Erythroblast (primary cell): ENCODE measurements around the gene MDGA2.

ENCODE experiments used
- DNase-seq, 2 experiments: peaks; one replicate each; lab custom pipeline; 2025; lab: John Stamatoyannopoulos, UW
- GATA1 ChIP-seq: IDR thresholded peaks from 2 replicates; pipeline ENCODE4 v1.6.1; 2011; ENCODE audit warnings: low read depth, mild to moderate bottlenecking, control low read depth, low read length, moderate library complexity
- POLR2A ChIP-seq: IDR thresholded peaks from 2 replicates; pipeline ENCODE4 v1.6.1; 2011; ENCODE audit warnings: mild to moderate bottlenecking, low read length

Gene MDGA2

DNA sequence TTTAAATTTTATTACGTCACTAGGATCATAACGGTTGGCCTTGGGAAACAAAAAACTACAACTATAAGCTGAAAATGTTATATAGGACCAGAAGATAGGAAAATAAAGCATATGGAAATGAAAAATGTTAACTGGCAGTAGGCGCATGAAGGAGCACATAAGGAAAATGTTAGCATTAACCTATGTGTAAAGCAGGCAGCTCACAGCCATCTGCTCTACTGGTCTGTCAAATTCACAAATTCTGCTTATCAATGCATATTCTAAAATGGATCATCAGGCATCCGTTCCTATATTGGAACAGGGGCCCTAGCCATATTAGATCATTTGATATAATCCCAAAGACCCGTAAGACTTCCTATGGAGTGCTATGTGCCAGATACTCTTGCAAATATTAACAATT is 263.9 kb downstream of the MDGA2 start:
- DNase-seq: no peak
- TF ChIP-seq POLR2A (no peak), GATA1 (no peak)

DNA sequence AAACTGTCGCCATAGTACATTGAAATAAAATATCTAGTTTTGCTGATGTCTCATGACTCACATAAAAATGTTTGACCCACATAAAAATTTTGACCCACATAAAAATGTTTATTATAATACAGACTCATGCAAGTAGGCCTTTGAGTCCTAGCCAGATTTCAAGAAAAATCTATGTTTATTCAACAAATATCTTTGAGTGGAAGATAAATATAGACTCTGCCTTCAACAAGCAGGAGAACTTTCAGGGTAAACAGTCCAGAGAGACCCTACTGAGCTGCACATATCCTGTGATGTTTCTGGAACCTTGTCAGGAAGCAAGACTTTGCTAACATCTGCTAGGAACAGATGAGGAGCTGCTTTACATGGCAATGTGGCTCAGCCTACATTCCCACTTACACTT is 283.1 kb downstream of the MDGA2 start:
- TF ChIP-seq POLR2A (no peak), GATA1 (no peak)
- DNase-seq: no peak

DNA sequence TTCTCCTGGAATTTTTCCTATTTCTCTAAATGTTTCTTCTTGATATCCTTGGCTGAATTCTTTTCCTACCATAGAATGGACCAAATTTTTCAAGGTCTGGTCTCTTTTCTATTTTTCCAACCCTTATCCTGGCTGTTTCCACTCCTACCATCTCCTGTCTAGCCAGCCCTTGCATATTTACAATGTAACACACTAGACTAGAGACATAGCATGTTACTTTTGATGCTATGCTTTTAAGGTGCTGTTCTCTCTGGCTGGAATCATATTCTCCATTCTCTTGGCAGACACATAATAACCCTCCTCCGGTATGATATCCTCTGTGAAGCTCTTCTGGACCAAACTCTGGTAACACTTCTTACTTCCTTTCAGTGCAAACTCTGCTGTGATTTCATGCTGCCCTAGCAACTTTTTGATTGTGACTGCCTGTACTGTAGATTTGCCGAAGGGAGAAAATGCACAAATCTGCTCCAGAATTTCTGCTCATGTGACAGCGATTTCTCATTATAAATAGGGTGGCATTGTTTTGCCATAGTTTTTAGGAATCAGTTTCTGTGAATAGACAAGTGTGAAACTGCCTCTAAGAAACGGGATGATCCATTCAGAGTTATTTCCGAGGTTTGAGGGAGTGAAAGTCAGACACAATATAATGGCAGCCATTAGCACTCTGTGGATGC is 284.4 kb downstream of the MDGA2 start:
- no peak for TF ChIP-seq POLR2A
- no peak for TF ChIP-seq GATA1
- DNase-seq: no peak

DNA sequence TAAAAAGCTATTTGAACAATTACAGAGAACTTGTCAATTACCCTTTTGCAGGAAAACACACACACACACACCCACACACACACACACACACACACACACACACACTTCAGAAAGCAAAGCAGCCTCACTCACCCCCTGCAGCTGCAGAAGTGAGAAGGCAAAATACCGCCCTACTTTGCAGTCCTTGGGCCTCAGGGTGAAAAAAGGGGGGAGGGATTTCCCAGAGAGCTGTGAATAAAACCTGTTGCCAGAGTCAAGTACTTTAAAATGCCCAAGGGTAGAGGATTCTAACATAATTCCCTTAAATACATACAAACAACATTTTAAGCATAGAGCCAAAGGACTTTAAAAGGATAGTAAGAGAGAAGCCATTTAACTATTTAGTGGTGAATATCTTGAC is 285.9 kb downstream of the MDGA2 start:
- no peak for TF ChIP-seq GATA1
- no peak for TF ChIP-seq POLR2A
- DNase-seq: no peak

DNA sequence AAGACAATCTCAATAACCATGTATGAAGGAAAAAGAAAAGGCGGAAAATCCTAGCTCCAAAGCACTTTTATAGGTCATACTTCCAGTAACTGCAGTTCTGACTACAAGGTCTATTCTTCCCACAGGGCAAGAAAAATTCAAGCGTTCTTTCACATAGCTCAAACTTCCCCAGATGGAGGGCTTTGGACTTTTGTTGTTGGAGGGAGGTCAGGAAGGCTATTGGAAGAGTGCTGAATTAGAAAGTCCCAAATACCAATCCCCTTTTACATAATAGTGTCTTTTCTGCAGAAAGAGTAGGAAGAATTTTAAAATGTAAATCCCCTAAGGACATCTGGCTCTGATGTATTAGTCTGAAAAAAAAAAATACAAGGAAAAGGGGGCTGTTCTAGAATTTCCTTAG is 309.4 kb downstream of the MDGA2 start:
- no peak for DNase-seq
- TF ChIP-seq GATA1 (no peak), POLR2A (no peak)

DNA sequence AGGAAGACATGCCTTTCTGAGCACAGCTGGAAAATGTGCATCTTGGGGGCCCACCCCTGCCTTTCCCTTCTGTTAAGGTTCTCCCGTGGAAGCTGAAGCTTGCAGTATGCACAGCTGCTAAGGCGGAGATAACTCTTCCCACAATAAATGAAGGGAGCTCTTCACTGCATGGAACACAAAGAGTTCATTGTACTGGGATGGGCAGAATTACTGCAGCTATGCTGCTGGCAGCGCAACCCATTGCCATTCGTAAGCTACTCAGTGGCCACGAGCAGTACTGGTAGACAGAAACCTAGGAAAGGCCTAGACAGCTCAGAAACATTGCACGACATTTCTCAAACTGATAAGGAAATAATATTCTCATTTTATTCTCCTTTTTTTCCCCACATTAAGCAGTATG is 310.2 kb downstream of the MDGA2 start:
- no peak for TF ChIP-seq GATA1
- no peak for TF ChIP-seq POLR2A
- DNase-seq: no peak

DNA sequence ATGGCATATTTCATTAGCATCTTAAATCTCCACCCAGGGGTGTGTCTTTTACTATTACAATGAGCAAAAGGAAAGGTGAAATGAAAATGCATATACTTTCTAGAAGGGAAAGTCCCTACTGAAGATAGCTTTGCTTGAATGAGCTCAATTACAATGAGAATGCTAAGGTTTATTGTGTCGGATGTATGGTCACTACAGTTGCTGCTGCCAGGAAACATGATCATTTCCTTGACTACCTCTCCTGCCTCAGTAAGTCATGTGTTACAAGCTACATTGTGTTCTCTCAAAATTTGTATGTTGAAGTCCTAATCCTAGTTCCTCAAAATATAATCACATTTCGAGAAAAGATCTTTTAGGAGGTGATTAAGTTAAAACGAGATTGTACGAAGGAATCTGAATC is 322.2 kb downstream of the MDGA2 start:
- no peak for DNase-seq
- no peak for TF ChIP-seq GATA1
- TF ChIP-seq POLR2A: no peak

DNA sequence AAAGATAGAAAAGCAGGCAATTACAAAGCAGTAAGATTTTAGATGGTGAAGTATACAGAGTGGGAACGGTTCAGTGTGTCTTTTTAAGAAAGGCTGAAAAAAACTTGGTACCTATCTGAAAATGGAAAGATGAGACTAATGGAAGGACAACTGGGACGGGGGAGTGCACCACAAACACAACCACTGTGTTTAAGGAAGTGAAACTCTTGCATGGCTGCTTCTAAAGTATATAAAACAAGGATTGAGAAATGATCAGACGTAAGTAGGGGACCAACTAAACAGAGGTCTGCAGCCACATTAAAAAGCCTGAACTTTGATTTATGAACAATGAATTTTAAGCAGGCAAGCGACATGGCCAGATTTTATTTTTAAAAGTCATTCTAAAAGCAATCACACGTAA is 328.6 kb downstream of the MDGA2 start:
- no peak for TF ChIP-seq GATA1
- TF ChIP-seq POLR2A: no peak
- no peak for DNase-seq

DNA sequence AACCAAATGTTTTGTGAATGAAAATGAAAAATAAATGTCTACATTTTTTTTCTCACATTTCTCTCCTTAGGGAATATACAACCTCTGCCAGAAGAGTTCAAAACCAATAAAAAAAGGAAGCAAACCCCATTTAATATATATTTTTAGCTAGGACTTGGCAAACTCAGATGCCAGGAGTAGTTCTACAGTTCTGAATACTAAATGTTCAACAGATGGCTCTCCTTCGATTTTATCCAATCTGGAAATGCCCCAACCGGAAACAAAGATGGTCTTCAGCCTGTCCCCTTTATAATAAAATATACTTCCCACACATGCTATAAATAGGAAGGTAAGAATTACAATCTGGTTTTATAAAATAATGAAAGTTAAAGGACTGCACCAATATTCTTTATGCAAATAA is 330.4 kb downstream of the MDGA2 start:
- TF ChIP-seq POLR2A (no peak), GATA1 (no peak)
- DNase-seq: no peak

DNA sequence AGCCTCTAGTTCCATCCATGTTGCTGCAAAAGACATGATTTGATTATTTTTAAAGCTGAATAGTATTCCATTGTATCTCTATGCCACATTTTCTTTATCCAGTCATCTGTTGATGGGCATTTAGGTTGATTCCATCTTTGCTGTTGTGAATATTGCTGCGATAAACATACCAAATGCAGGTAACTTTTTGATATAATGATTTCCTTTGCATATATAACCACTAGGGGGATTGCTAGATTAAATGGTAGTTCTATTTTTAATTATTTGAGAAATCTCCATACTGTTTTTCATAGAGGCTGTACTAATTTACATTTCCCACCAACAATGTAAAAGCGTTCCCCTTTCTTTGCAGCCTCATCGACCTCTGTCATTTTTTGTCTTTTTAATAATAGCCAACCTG is 342.5 kb downstream of the MDGA2 start:
- TF ChIP-seq POLR2A: no peak
- no peak for TF ChIP-seq GATA1
- DNase-seq: no peak

DNA sequence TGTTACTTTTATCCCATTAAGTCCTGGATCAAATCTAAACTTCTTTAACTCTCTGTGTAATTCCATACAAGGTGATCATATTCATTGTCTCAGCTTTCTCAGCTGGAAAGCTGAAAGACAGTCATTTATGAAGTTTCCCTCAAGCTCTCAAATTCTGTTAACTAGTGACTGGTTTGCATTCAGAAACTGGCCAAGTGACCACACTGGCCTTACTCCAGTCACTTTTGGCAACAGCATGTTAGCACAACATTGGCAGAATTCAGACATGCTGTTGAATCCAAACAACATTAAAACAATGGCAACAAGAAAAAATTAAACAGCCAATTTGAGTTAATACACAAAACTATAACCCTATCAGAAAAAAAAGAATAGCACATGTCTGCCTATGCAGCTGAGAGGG is 343.3 kb downstream of the MDGA2 start:
- no peak for DNase-seq
- TF ChIP-seq GATA1: no peak
- no peak for TF ChIP-seq POLR2A

DNA sequence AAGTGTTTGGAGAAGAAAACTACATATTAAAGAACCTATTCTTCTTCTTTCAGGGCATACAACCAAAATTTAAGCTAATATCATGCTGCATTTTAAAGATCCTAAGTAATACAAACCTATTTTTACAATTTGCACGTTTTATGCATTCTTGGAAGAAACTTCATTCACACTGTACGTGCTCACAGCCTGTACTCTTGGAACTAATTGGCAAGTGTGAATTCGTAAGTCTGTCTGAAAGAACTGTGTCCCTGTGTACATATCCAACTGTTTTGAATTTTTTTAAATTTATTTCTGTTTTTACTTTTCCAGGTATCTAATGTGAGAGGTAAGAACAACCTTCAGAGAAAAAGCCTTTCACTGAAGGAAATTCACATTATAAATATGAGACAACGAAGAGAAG is 347.0 kb downstream of the MDGA2 start:
- DNase-seq: no peak
- TF ChIP-seq POLR2A (no peak), GATA1 (no peak)

DNA sequence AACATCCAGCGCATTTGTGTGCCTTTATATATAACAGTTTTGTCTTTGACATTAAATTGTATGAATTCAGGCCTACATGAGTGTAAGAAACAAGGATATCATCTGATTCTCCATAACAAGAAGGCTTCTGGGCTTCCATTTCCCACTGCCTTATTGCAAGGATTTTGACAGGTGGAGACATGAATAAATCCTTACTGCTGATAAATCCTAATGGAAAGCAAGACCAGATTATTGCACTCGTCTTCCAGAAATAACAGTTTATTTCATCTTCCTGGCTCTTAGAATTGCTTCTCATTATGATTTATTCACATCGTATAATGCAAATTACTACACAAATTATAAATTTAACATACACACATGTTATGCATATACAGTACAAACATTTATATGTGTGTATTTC is 348.1 kb downstream of the MDGA2 start:
- no peak for TF ChIP-seq POLR2A
- TF ChIP-seq GATA1: no peak
- no peak for DNase-seq

DNA sequence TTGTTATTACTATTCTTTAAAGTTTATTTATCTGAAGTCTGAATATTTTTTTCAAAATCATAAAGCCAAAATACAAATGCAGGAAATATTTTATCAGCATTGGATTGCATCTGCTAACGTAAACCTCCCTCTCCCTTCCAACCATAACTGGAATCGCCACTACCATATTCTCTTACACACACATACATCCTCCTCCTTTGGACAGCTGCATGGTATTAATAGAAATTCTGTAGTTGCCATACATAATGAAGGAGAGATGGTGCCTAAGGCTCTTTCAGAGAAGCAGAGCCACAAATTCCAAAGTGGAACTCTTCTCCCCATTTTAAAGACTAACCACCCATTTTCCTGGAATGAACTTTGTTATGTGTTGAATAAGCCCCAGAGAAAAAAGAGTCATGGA is 352.7 kb downstream of the MDGA2 start:
- TF ChIP-seq POLR2A: no peak
- TF ChIP-seq GATA1: no peak
- no peak for DNase-seq

DNA sequence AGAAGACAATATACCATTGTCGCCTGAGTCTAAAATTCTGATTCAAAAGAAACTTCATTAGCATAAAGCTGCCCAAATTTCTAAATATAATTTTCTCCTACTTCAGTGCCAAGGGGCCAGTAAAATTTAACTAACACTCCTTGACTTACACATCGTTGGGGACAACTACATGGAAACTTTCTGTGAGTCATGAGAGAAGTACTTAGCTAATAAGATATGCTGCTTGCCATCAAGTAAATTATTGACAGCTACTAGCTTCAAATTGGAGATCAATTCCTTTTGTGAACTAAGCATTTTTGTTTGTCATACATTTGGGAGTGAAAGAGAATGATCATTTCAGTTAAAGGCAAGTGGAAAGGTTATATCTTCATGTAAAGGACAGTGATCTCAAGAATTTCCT is 373.3 kb downstream of the MDGA2 start:
- no peak for TF ChIP-seq GATA1
- no peak for TF ChIP-seq POLR2A
- DNase-seq: no peak

DNA sequence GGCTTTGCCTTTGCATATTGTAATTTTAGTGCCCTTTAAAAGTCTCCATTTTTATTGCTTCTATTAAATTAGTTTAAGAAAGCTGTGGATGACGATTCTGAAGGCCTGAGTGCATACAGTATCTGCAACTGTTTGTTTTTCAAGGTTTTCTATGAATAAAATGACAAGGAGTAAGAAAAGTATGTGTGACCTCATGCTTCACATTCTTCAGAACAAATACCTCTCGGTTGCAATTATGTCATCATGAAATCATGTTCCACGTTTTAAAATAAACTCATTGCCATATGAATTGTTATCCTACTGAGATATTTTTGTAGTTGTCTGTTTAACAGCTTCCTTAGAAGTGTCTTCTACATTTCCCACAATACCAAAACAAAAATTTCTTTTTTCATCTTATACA is 374.6 kb downstream of the MDGA2 start:
- no peak for DNase-seq
- TF ChIP-seq POLR2A (no peak), GATA1 (no peak)
